Activated gamma-delta T cell treated with Interleukin-2 at 50 U/mL for 16 hours (primary cell): ENCODE data around the gene PITRM1.
"Not testable (repeated sequence)": the region's sequence is repeated elsewhere in the genome, so short reads cannot be mapped to it uniquely, and the experiment has no call there.

Experiments used
- DNase-seq: peaks from one replicate; pipeline ENCODE4 v3.0.0-alpha.2; 2020

PITRM1 gene

DNA sequence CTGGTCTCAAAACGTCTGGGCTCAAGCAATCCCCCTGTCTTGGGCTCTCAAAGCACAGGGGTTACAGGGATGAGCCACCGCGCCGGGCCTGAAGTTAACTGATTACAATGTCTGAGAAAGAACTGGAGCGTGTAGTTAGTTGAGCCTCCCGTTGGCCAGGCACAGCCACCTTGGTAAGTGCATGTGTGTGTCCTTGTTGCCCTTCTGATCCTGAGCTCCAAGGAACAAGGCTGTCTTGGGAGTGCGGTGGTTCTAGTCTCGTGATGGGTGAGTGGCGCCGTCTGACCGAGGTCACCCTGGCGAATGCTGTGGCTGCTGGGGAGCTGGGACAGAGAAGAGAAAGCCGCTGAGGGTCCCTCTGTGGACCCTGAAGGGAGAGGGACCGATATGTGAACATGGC, 50.5 kb downstream of the PITRM1 start:
- no peak for DNase-seq

DNA sequence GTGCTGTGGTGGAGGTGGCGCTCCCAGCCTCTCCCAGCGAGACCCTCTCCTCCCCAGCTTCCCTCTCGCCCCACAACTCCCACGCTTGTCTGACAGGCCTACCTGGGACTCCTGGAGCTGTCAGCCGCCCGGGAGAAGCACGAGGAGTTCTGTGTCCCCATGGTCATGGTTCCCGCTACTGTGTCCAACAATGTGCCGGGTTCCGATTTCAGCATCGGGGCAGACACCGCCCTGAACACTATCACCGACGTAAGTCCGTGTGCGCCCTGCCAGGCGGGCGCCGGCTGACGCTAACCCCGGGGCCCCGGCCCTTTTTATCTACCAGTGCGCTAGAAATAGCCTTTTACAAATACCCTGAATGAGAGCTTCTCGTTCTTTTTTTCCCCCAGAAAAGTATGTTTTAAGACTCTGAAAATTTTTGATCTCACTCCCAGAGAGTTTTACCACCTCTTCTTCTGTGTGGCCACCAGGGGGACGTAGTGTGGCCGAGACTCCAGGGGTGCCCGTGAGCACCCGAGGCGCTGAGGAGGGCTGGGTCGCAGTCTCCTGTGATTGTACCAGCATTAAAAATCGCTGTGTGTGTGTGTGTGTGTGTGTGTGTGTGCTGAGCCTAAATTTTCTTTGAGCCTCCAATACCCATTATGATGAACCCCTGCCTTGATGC, 52.7 kb downstream of the PITRM1 start:
- DNase-seq, result no peak

- no peak for DNase-seq
These were observed 53.9 kb downstream of the PITRM1 start for GRCh38 chr10:3118641-3119091.

DNA sequence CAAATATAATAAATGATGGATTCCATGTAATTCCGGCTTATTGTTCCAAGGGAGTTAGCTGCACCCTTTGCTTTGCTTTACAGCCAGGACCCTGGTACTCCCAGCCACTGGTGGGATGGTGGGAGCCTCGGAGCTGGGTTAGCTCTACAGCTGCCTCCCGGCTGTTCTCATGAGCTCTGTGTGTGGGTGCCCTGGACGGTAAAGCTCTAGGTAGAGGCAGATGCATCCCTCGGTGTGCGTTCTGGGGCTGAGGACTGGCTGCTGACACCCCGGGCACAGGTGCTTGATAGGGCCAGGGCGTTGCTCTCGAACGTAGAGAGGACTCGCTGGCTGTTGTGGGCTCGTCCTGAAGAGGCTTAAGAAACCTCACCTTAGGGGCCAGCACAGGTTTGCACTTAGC, 55.1 kb downstream of the PITRM1 start:
- no peak for DNase-seq

GRCh38 chr10:3116508-3117100, 56.0 kb downstream of the PITRM1 start:
- DNase-seq, result no peak

- no peak for DNase-seq
These were observed 56.9 kb downstream of the PITRM1 start for GRCh38 chr10:3115685-3116084.

DNA sequence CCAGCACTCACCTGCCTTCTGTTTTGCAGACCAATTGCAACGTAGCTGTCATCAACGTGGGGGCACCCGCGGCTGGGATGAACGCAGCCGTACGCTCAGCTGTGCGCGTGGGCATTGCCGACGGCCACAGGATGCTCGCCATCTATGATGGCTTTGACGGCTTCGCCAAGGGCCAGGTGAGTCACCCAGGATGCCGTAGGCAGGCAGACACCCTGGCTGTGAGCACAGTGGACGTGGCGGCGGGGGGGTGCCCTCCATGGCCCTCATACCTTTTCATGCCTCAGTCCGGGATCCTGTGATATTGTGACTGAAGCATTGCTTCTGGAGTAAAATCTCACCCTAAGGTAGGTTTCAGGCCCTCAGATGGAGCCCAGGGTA, 59.2 kb downstream of the PITRM1 start:
- no peak for DNase-seq

DNA sequence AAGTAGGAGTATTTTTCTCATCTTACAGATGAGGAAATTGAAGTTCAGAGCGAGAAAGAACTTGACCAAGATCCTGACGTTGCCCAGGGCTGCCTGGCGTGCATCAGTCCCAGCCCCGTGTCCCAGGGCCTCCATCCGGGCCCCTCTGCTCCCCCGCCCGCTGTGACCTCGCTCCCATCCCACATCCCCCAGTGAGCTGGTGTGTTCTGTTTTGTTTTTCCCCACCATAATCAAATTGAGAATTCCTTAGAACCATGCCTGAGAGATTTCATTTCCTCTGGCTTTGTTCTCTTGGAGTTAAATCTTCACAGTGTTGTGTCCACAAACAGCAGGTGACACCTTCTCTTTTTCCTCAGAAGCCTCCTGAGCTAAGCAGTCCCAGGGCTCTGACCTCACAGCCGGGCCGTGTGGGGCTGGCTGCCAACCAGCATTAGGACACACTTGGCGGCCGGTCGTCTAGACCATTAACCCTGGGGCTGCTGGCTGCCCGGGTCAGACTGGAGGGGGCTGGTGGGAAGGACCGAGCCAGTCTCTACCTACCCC, 60.9 kb downstream of the PITRM1 start:
- no peak for DNase-seq

DNA sequence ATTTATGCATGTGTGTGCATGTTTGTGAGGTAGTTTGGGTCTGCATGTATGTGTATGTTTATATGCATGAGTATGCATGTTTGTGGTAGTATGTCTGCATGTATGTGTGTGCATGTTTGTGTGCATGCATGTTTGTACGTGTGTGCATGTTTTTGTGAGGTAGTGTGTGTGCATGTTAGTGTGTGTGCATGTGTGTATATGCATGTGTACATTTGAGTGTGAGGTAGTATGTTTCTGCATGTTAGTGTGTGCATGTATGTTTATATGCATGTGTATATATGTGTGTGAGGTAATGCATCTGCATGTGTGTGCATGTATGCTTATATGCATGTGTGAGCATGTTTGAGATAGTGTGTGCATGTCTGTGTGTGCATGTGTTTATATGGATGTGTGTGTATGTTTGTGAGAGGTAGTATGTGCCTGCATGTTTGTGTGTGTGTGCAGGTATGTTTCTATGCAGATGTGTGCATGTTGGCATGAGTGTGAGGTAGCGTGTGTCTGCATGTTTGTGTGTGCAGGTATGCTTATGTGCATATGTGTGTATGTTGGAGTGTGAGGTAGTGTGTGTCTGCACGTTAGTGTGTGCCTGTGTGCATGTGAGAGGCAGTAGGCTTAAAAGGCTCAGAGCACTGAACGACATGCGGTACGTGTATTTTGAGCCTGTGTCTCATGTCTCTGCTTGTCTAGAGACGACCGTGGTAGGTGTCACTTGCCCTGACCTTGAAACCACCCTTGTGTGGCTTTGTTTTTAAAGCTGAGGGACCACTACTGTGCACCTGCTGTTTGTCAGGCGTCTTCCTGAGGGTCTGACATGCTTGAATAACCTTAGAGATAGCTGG, 61.6 kb downstream of the PITRM1 start:
- DNase-seq, result no peak

DNA sequence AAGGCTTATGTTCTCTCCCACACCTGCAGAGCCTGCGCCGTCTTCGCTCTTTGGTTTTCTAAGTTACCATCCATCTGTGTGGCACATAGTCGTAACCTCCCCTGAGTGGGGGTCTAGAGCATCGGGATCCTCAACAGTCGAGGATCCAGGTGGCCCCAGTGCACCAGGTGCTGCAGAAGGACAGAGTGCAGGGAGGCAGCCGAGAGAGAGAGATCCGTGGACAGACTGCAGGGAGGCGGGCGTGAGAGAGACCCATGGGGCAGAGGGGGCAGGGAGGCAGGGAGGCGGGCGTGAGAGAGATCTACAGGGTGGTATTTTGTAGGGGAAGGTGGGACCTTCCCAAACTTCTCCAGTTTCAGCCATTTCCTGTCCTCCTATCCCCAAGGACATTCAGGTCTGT, 62.9 kb downstream of the PITRM1 start:
- DNase-seq, result no peak

GRCh38 chr10:3109196-3109595, 63.4 kb downstream of the PITRM1 start:
- no peak for DNase-seq

DNA sequence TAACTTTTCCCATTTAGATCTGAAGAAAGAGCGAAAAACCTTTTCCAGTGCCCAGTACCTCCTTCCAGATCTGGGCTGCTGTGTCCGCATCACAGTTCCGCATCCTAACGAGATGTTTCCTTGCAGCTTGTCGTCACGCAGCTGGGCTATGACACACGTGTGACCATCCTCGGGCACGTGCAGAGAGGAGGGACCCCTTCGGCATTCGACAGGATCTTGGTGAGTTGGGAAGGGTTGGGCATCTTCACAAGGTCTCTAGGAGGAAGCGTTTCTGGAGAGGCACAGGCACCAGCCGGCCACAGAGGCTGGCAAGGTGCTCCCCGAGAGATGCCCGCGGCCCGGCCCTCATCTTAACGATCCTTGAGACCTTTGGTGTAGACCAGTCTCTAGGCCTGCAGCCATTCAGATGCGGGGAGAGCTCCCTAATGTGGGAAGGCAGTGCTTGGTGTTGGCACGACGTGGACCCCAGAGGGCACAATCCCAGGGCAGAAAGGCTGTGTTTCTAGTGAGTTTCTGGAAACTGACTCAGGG, 63.9 kb downstream of the PITRM1 start:
- no peak for DNase-seq

GRCh38 chr10:3108033-3108432, 64.5 kb downstream of the PITRM1 start:
- no peak for DNase-seq

- DNase-seq, result no peak
These were observed 65.1 kb downstream of the PITRM1 start for GRCh38 chr10:3107426-3107961.

- DNase-seq, result no peak
These were observed 65.6 kb downstream of the PITRM1 start for GRCh38 chr10:3106928-3107425.

DNA sequence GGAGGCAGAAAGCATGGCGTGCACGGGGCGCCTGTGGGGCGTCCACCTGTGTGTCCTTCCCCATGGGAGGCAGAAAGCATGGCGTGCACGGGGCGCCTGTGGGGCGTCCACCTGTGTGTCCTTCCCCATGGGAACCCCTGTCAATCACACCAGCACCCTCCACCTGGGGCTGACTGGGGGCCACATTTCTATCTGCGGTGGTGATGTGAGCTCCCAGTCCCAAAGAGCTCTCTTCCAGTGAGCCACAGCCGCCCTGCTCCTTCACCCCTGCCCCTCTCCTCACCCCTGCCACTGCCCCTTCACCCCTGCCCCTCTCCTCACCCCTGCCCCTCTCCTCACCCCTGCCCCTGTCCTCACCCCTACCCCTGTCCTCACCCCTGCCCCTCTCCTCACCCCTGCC, 66.3 kb downstream of the PITRM1 start:
- DNase-seq, result not testable (repeated sequence)

DNA sequence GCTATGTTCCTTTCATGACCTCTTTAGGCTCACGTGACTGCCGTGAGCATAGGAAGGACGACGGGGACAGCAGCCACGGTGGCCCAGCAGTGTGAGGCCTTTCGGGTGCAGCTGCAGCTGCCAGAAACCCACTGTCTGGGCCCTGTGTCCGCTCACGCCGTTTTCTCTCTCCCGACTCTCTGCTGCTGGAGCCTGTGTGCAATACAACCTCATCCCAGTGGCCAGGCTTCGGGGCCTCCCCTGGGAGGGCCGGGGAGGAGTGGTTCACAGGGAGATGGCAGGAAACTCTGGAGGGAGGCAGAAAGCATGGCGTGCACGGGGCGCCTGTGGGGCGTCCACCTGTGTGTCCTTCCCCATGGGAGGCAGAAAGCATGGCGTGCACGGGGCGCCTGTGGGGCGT, 66.7 kb downstream of the PITRM1 start:
- DNase-seq, result no peak

- no peak for DNase-seq
These were observed 67.4 kb downstream of the PITRM1 start for GRCh38 chr10:3105166-3105565.

GRCh38 chr10:3104251-3104918, 68.2 kb downstream of the PITRM1 start:
- no peak for DNase-seq

DNA sequence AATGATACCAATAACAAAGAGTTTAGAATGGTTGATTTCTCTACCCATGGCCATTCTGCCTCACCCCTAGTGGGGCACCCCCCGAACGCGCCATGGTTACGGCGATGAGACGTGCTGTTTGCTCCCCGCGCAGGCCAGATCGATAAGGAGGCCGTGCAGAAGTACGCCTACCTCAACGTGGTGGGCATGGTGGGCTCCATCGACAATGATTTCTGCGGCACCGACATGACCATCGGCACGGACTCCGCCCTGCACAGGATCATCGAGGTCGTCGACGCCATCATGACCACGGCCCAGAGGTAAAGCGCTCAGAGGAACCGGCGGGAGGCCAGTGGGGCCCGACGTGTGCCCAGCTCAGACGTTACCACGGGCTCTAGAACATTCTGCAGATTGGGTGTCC, 68.9 kb downstream of the PITRM1 start:
- DNase-seq, result no peak

GRCh38 chr10:3102720-3103427, 69.7 kb downstream of the PITRM1 start:
- DNase-seq, result no peak
